HepG2 (cell line): ENCODE data around the gene PRSS8. TPM values are rescaled to one million over a fixed set of nuclear protein-coding genes. Genes with fewer than 3 reads are reported as not detected.

Experiments used
- ARNT ChIP-seq: fragments of 450-650 bp; IDR thresholded peaks from 2 replicates; pipeline ENCODE4 v1.6.1; 2017
- CBX1 ChIP-seq: IDR thresholded peaks from one replicate; pipeline ENCODE4 v1.6.1; 2016; ENCODE audit warnings: antibody characterized with exemption, low read depth
- CC2D1A ChIP-seq: sonication (generic); formaldehyde crosslinking; IDR thresholded peaks from 2 replicates; pipeline ENCODE4 v1.8.1; 2023; ENCODE audit warnings: mild to moderate bottlenecking, missing genetic modification reagents
- CREB1 ChIP-seq, 2 experiments: fragments of 450-650 bp in 1 of 2; IDR thresholded peaks; 2 replicates each; pipeline ENCODE4 v1.6.1; 2016 to 2017; ENCODE audit warnings: control low read depth in 1 of 2, mild to moderate bottlenecking in 1 of 2, missing compliant biosample characterization in 1 of 2, missing genetic modification characterization in 1 of 2
- DBP ChIP-seq: sonication (generic); formaldehyde crosslinking; IDR thresholded peaks from 2 replicates; pipeline ENCODE4 v1.4.0; 2020; ENCODE audit warnings: missing genetic modification reagents; ENCODE audit errors: not compliant biosample characterization
- E2F5 ChIP-seq: sonication (generic); formaldehyde crosslinking; conservative IDR thresholded peaks from 2 replicates; pipeline ENCODE4 v1.4.0; 2020; ENCODE audit warnings: missing genetic modification reagents
- MAFG ChIP-seq: sonication (generic); formaldehyde crosslinking; IDR thresholded peaks from 2 replicates; pipeline ENCODE4 v1.5.1; 2020; ENCODE audit warnings: mild to moderate bottlenecking, missing genetic modification reagents
- NR2C2 ChIP-seq: sonication (generic); formaldehyde crosslinking; IDR thresholded peaks from 2 replicates; pipeline ENCODE4 v1.4.0; 2020; ENCODE audit warnings: missing genetic modification reagents, mild to moderate bottlenecking, moderate library complexity, borderline replicate concordance
- RNF219 ChIP-seq: sonication (generic); formaldehyde crosslinking; IDR thresholded peaks from 2 replicates; pipeline ENCODE4 v1.5.0; 2020; ENCODE audit warnings: mild to moderate bottlenecking, missing genetic modification reagents
- STAT6 ChIP-seq: sonication (generic); formaldehyde crosslinking; IDR thresholded peaks from 2 replicates; pipeline ENCODE4 v1.4.0; 2020; ENCODE audit warnings: missing genetic modification reagents, mild to moderate bottlenecking, borderline replicate concordance
- SYNCRIP ChIP-seq: fragments of 200-400 bp; formaldehyde crosslinking; IDR thresholded peaks from 2 replicates; pipeline ENCODE4 v1.6.1; 2018; ENCODE audit warnings: mild to moderate bottlenecking, low read depth, low read length; ENCODE audit not compliant: insufficient read depth
- ZBTB8A ChIP-seq: sonication (generic); formaldehyde crosslinking; IDR thresholded peaks from 2 replicates; pipeline ENCODE4 v1.4.0; 2020; ENCODE audit warnings: mild to moderate bottlenecking, low read depth, missing genetic modification reagents, borderline replicate concordance
- ZNF138 ChIP-seq: sonication (generic); formaldehyde crosslinking; IDR thresholded peaks from 2 replicates; pipeline ENCODE4 v1.5.0; 2020; ENCODE audit warnings: mild to moderate bottlenecking, low read depth, missing genetic modification reagents
- ZNF383 ChIP-seq: sonication (generic); formaldehyde crosslinking; IDR thresholded peaks from 2 replicates; pipeline ENCODE4 v1.4.0; 2020; ENCODE audit warnings: missing genetic modification reagents, mild to moderate bottlenecking, borderline replicate concordance
- ZNF770 ChIP-seq: sonication (generic); formaldehyde crosslinking; IDR thresholded peaks from 2 replicates; pipeline ENCODE4 v1.5.0; 2020; ENCODE audit warnings: mild to moderate bottlenecking, missing genetic modification reagents
- polyA plus RNA-seq, 8 experiments: library from polyadenylated mRNA; depleted of rRNA in 3 of 8; stranded (reverse) in 7 of 8; unstranded in 1 of 8; fragments of >200 nt; fragmentation: Illumina TruSeq in 4 of 8; extraction: Trizol in 4 of 8; gene quantifications; 2 replicates each; pipeline versions ENCODE4 v1.2.1 to v1.2.3, GENCODE V29; 2011 to 2016; ENCODE audit warnings: low read depth in 4 of 8, missing spikeins in 1 of 8, mixed read lengths in 1 of 8; ENCODE audit not compliant: insufficient read depth in 1 of 8
- total RNA-seq, 5 experiments: library from RNA; depleted of rRNA; stranded (reverse); fragments of >200 nt; fragmentation: Illumina TruSeq; extraction: Trizol; gene quantifications; 2 replicates each; pipeline ENCODE4 v1.2.3, GENCODE V29; 2016; ENCODE audit warnings: low read depth in 1 of 5

The PRSS8 gene
- total and polyA plus RNA-seq, 2 of the 13 experiments (the other 11 are each of a cell fraction or from before 2014, with no cell fraction given): 2.6 to 7.2 TPM

- TF ChIP-seq DBP (CRISPR knock-in tag) (no peak), RNF219 (no peak), STAT6 (CRISPR knock-in tag) (no peak), ZNF383 (no peak), CC2D1A (no peak), CBX1 (peak; percentile 78), SYNCRIP (no peak), ARNT (no peak), ZBTB8A (no peak), MAFG (CRISPR knock-in tag) (no peak), ZNF770 (CRISPR knock-in tag) (peak; percentile 65; the same call in 1 of the 2 replicates), NR2C2 (peak; percentile 77), ZNF138 (peak; percentile 94), CREB1 (IDR thresholded peaks at IDR 0.05) (no peak), CREB1 (CRISPR knock-in tag; IDR thresholded peaks at IDR 0.05) (no peak), E2F5 (no peak; the same call in none of the 2 replicates)
Observed at GRCh38 chr16:31142109-31143010, 6.8 kb upstream of the PRSS8 start (continued).
